Choroid plexus epithelial cell (primary cell): ENCODE results near the gene S100Z.

Source experiments
- DNase-seq: peaks from one replicate; pipeline ENCODE4 v3.0.0-alpha.2; 2010; ENCODE audit warnings: low read depth
- H3K4me3 ChIP-seq: 2 replicates; pipeline ENCODE4 v1.5.1; 2011; ENCODE audit warnings: low read depth, mild to moderate bottlenecking, control low read depth, low read length, moderate library complexity
- CTCF ChIP-seq: conservative IDR thresholded peaks from 2 replicates; pipeline ENCODE4 v1.5.1; 2011; ENCODE audit warnings: low read depth, mild to moderate bottlenecking, control low read depth, inconsistent platforms, low read length, moderate library complexity

Gene S100Z

GRCh38 chr5:76964060-76964459 is 114.2 kb downstream of the S100Z start:
- H3K4me3 ChIP-seq, result no peak overlapping the region
- no peak for TF ChIP-seq CTCF
- DNase-seq, result no peak
